Endothelial cell of umbilical vein (primary cell): Measurements from ENCODE around the gene GRM8. TPM values are rescaled to one million over a fixed set of nuclear protein-coding genes. Genes with fewer than 3 reads are reported as not detected.

Source experiments
- BruUV-seq: library from RNA; stranded (reverse); fragments of 400-500 nt; replicated peaks from 2 replicates; lab custom pipeline; 2021; lab: Mats Ljungman, UMichigan
- CTCF ChIA-PET: fragments of 300-600, 350-600 bp; sonication (Branson Sonifier 250); formaldehyde crosslinking; loops from one replicate; lab custom pipeline; 2021; ENCODE audit warnings: antibody characterized with exemption, inconsistent platforms; lab: Charles Lee
- POLR2A ChIA-PET: fragments of 300-600, 350-600 bp; sonication (Branson Sonifier 250); formaldehyde crosslinking; loops from one replicate; lab custom pipeline; 2021; ENCODE audit warnings: antibody characterized with exemption, inconsistent platforms; lab: Charles Lee
- DNase-seq: peaks from one replicate; pipeline ENCODE4 v3.0.0-alpha.2; 2011; ENCODE audit warnings: low read depth, low spot score
- FAIRE-seq: peaks from 2 replicates; lab custom pipeline; 2011; peaks lifted over from hg19 to GRCh38; lab: Jason Lieb, UNC
- H2AFZ ChIP-seq: 2 replicates; pipeline ENCODE4 v1.6.0; 2012; ENCODE audit warnings: low read depth, low read length, control low read depth, inconsistent platforms
- H3K27ac ChIP-seq: 2 replicates; pipeline ENCODE4 v1.5.1; 2011; ENCODE audit warnings: low read depth, mild to moderate bottlenecking, control low read depth, low read length, moderate library complexity; ENCODE audit not compliant: insufficient read depth
- H3K27me3 ChIP-seq, 2 experiments: 2 replicates each; pipeline versions ENCODE4 v1.6.0 to v1.6.1; 2011; ENCODE audit warnings: low read length in 2 of 2, mixed read lengths in 1 of 2; ENCODE audit not compliant: control insufficient read depth in 2 of 2, insufficient read depth in 2 of 2
- H3K36me3 ChIP-seq, 2 experiments: 2 replicates in 1 of 2; 3 replicates in 1 of 2; pipeline ENCODE4 v1.5.1; 2011; ENCODE audit warnings: low read length in 2 of 2, mild to moderate bottlenecking in 1 of 2, moderate library complexity in 1 of 2; ENCODE audit not compliant: control insufficient read depth in 2 of 2, insufficient read depth in 2 of 2; ENCODE audit errors: extremely low read depth in 1 of 2
- H3K4me1 ChIP-seq: 3 replicates; pipeline ENCODE4 v1.5.1; 2011; ENCODE audit warnings: mild to moderate bottlenecking, low read length; ENCODE audit not compliant: control insufficient read depth, insufficient read depth; ENCODE audit errors: extremely low read depth
- H3K4me2 ChIP-seq: 2 replicates; pipeline ENCODE4 v1.6.1; 2011; ENCODE audit warnings: low read length, control low read depth, mixed read lengths; ENCODE audit not compliant: insufficient read depth
- H3K4me3 ChIP-seq, 3 experiments: fragments of 200-600 bp in 1 of 3; sonication (generic), shearing (Covaris generic) in 1 of 3; replicated peaks in 1 of 3; 2 replicates each; pipeline ENCODE4 v1.5.1; 2011 to 2016; ENCODE audit warnings: control low read depth in 3 of 3, low read length in 3 of 3, mild to moderate bottlenecking in 2 of 3, inconsistent platforms in 1 of 3, low read depth in 1 of 3, moderate library complexity in 1 of 3; ENCODE audit not compliant: insufficient read depth in 1 of 3
- H3K79me2 ChIP-seq: 2 replicates; pipeline ENCODE4 v1.6.0; 2012; ENCODE audit warnings: low read length, inconsistent platforms; ENCODE audit not compliant: control insufficient read depth, insufficient read depth
- H3K9ac ChIP-seq: replicated peaks from 2 replicates; pipeline ENCODE3; 2011; ENCODE audit warnings: low read length, control low read depth; ENCODE audit not compliant: insufficient read depth; ENCODE audit errors: extremely low read depth
- H3K9me1 ChIP-seq: replicated peaks from 3 replicates; pipeline ENCODE4 v1.6.0; 2011; ENCODE audit warnings: mild to moderate bottlenecking, low read length; ENCODE audit not compliant: control insufficient read depth, insufficient read depth; ENCODE audit errors: extremely low read depth
- H3K9me3 ChIP-seq: replicated peaks from 2 replicates; pipeline ENCODE4 v1.5.1; 2012; ENCODE audit warnings: low read length, inconsistent platforms; ENCODE audit not compliant: control insufficient read depth, insufficient read depth
- H4K20me1 ChIP-seq: replicated peaks from 2 replicates; pipeline ENCODE3; 2011; ENCODE audit warnings: mild to moderate bottlenecking, low read length; ENCODE audit not compliant: control insufficient read depth, insufficient read depth; ENCODE audit errors: extremely low read depth
- CTCF ChIP-seq, 2 donors: IDR thresholded peaks; 1 replicate in 1 of 2; 2 replicates in 1 of 2; pipeline ENCODE4 v1.5.1; 2011; ENCODE audit warnings: low read length in 2 of 2, mild to moderate bottlenecking in 2 of 2, moderate library complexity in 2 of 2, control low read depth in 1 of 2, inconsistent platforms in 1 of 2, low read depth in 1 of 2; ENCODE audit not compliant: insufficient read depth in 1 of 2; ENCODE audit errors: extremely low read depth in 1 of 2
- EZH2 ChIP-seq: IDR thresholded peaks from 2 replicates; pipeline ENCODE4 v1.6.1; 2012; ENCODE audit warnings: borderline replicate concordance, low read depth, mild to moderate bottlenecking, moderate library complexity, low read length, inconsistent platforms; ENCODE audit not compliant: severe bottlenecking
- FOS ChIP-seq: IDR thresholded peaks from 2 replicates; pipeline ENCODE4 v1.6.1; 2011; ENCODE audit warnings: mild to moderate bottlenecking, low read length, moderate library complexity, borderline replicate concordance; ENCODE audit not compliant: insufficient read depth
- GATA2 ChIP-seq: IDR thresholded peaks from 2 replicates; pipeline ENCODE4 v1.7.0; 2011; ENCODE audit warnings: low read depth, mild to moderate bottlenecking, moderate library complexity, mixed read lengths, low read length; ENCODE audit not compliant: insufficient read length, insufficient read depth
- JUN ChIP-seq: IDR thresholded peaks from 2 replicates; pipeline ENCODE4 v1.6.1; 2011; ENCODE audit warnings: borderline replicate concordance, low read depth; ENCODE audit not compliant: insufficient read length, insufficient read depth
- MYC ChIP-seq: IDR thresholded peaks from one replicate; pipeline ENCODE4 v1.6.1; 2011; ENCODE audit warnings: mild to moderate bottlenecking, low read depth, low read length
- POLR2A ChIP-seq: IDR thresholded peaks from 2 replicates; pipeline ENCODE4 v1.6.1; 2012; ENCODE audit warnings: low read depth, mild to moderate bottlenecking, control low read depth, low read length
- POLR2AphosphoS5 ChIP-seq: IDR thresholded peaks from 2 replicates; pipeline ENCODE4 v1.6.1; 2012; ENCODE audit warnings: low read depth, mild to moderate bottlenecking, control low read depth, low read length, moderate library complexity; ENCODE audit not compliant: insufficient read depth
- dilution Hi-C: fragments of 300-500 bp; cut with MboI; formaldehyde crosslinking; loops from one replicate; pipeline ENCODE4 v1.15.0; 2019; ENCODE audit warnings: low sequenced_read_pairs; ENCODE audit not compliant: extremely low pct_ligation_motif_present
- intact Hi-C: fragments of 100-400 bp; cut with micrococcal nuclease; formaldehyde crosslinking; loops from one replicate; pipeline ENCODE4 v1.10.0; 2022
- polyA plus RNA-seq, 4 experiments: library from polyadenylated mRNA; depleted of rRNA in 3 of 4; stranded (reverse) in 3 of 4; unstranded in 1 of 4; fragments of >200 nt; gene quantifications; 2 replicates each; pipeline versions ENCODE4 v1.2.1 to v1.2.3, GENCODE V29; 2011 to 2012; ENCODE audit warnings: missing spikeins in 1 of 4
- total RNA-seq: library from RNA; stranded (reverse); gene quantifications from 2 replicates; pipeline ENCODE4 v1.2.3, GENCODE V29; 2021

The GRM8 gene
- total and polyA plus RNA-seq, 2 donors (not counting 3 experiments of a cell fraction or from before 2014, with no cell fraction given): not detected

- no peak for FAIRE-seq
- H2AFZ ChIP-seq: no peak overlapping the region
- H4K20me1 ChIP-seq: no peaks in the 10 kb centered on the region
- TF ChIP-seq FOS: no peak
- no peak for TF ChIP-seq CTCF (IDR thresholded peaks at IDR 0.05; ENCODE audit: extremely low read depth in 1 of 2, insufficient read depth in 1 of 2, low read depth in 1 of 2, low read length in 2 of 2)
- H3K4me2 ChIP-seq: no peak overlapping the region
- no peaks in the 10 kb centered on the region for H3K9me3 ChIP-seq
- H3K27ac ChIP-seq: no peak overlapping the region
- no peak overlapping the region for H3K4me3 ChIP-seq
- no peaks in the 10 kb centered on the region for H3K79me2 ChIP-seq
- ChIA-PET POLR2A (no interaction called here), CTCF (no interaction called here)
- H3K36me3 ChIP-seq: no peaks in the 10 kb centered on the region
- no peaks in the 10 kb centered on the region for H3K9me1 ChIP-seq
- H3K9ac ChIP-seq: no peak overlapping the region
- intact Hi-C loops: no loop called here
- DNase-seq: no peak
- H3K27me3 ChIP-seq: no peaks in the 10 kb centered on the region
- H3K4me1 ChIP-seq: no peaks in the 10 kb centered on the region
- dilution Hi-C loops: no loop called here
- BruUV-seq: no TSS peak
These were observed 11.5 kb upstream of the GRM8 start for GRCh38 chr7:127264219-127264618.

- DNase-seq: no peak
- no peak for TF ChIP-seq JUN
- no peak for TF ChIP-seq POLR2AphosphoS5
- no peak for TF ChIP-seq GATA2
- TF ChIP-seq FOS: no peak
- TF ChIP-seq MYC: no peak
- no peak for TF ChIP-seq EZH2
- no peak for TF ChIP-seq POLR2A
- TF ChIP-seq CTCF (IDR thresholded peaks at IDR 0.05; ENCODE audit: extremely low read depth in 1 of 2, insufficient read depth in 1 of 2, low read depth in 1 of 2, low read length in 2 of 2): no peak
- ChIA-PET CTCF (no interaction called here), POLR2A (no interaction called here)
- Histone ChIP-seq H3K27me3 (peaks cover 3 to 14% of the 10 kb centered on the region in 2 experiments), H3K27ac (no peak overlapping the region), H3K79me2 (no peaks in the 10 kb centered on the region), H2AFZ (no peak overlapping the region), H3K9me1 (no peaks in the 10 kb centered on the region), H3K4me2 (no peak overlapping the region), H3K36me3 (no peaks in the 10 kb centered on the region), H3K4me1 (no peaks in the 10 kb centered on the region), H3K9ac (no peak overlapping the region), H3K4me3 (no peak overlapping the region), H3K9me3 (no peaks in the 10 kb centered on the region), H4K20me1 (no peaks in the 10 kb centered on the region)
- no peak for FAIRE-seq
- dilution Hi-C loops: no loop called here
- no TSS peak for BruUV-seq
- intact Hi-C loops: no loop called here
These were observed 5.4 kb upstream of the GRM8 start for GRCh38 chr7:127258111-127258510.
